Endothelial cell of umbilical vein (primary cell): ENCODE data around the gene CACNA1E. TPM values are rescaled to one million over a fixed set of nuclear protein-coding genes. Genes with fewer than 3 reads are reported as not detected.

Source experiments
- BruUV-seq: library from RNA; stranded (reverse); fragments of 400-500 nt; replicated peaks from 2 replicates; lab custom pipeline; 2021; lab: Mats Ljungman, UMichigan
- CTCF ChIA-PET: fragments of 300-600, 350-600 bp; sonication (Branson Sonifier 250); formaldehyde crosslinking; loops from one replicate; lab custom pipeline; 2021; ENCODE audit warnings: antibody characterized with exemption, inconsistent platforms; lab: Charles Lee
- POLR2A ChIA-PET: fragments of 300-600, 350-600 bp; sonication (Branson Sonifier 250); formaldehyde crosslinking; loops from one replicate; lab custom pipeline; 2021; ENCODE audit warnings: antibody characterized with exemption, inconsistent platforms; lab: Charles Lee
- DNase-seq: peaks from one replicate; pipeline ENCODE4 v3.0.0-alpha.2; 2011; ENCODE audit warnings: low read depth, low spot score
- FAIRE-seq: peaks from 2 replicates; lab custom pipeline; 2011; peaks lifted over from hg19 to GRCh38; lab: Jason Lieb, UNC
- H2AFZ ChIP-seq: 2 replicates; pipeline ENCODE4 v1.6.0; 2012; ENCODE audit warnings: low read depth, low read length, control low read depth, inconsistent platforms
- H3K27ac ChIP-seq: 2 replicates; pipeline ENCODE4 v1.5.1; 2011; ENCODE audit warnings: low read depth, mild to moderate bottlenecking, control low read depth, low read length, moderate library complexity; ENCODE audit not compliant: insufficient read depth
- H3K27me3 ChIP-seq, 2 experiments: 2 replicates each; pipeline versions ENCODE4 v1.6.0 to v1.6.1; 2011; ENCODE audit warnings: low read length in 2 of 2, mixed read lengths in 1 of 2; ENCODE audit not compliant: control insufficient read depth in 2 of 2, insufficient read depth in 2 of 2
- H3K36me3 ChIP-seq, 2 experiments: 2 replicates in 1 of 2; 3 replicates in 1 of 2; pipeline ENCODE4 v1.5.1; 2011; ENCODE audit warnings: low read length in 2 of 2, mild to moderate bottlenecking in 1 of 2, moderate library complexity in 1 of 2; ENCODE audit not compliant: control insufficient read depth in 2 of 2, insufficient read depth in 2 of 2; ENCODE audit errors: extremely low read depth in 1 of 2
- H3K4me1 ChIP-seq: 3 replicates; pipeline ENCODE4 v1.5.1; 2011; ENCODE audit warnings: mild to moderate bottlenecking, low read length; ENCODE audit not compliant: control insufficient read depth, insufficient read depth; ENCODE audit errors: extremely low read depth
- H3K4me2 ChIP-seq: 2 replicates; pipeline ENCODE4 v1.6.1; 2011; ENCODE audit warnings: low read length, control low read depth, mixed read lengths; ENCODE audit not compliant: insufficient read depth
- H3K4me3 ChIP-seq, 3 experiments: fragments of 200-600 bp in 1 of 3; sonication (generic), shearing (Covaris generic) in 1 of 3; replicated peaks in 1 of 3; 2 replicates each; pipeline ENCODE4 v1.5.1; 2011 to 2016; ENCODE audit warnings: control low read depth in 3 of 3, low read length in 3 of 3, mild to moderate bottlenecking in 2 of 3, inconsistent platforms in 1 of 3, low read depth in 1 of 3, moderate library complexity in 1 of 3; ENCODE audit not compliant: insufficient read depth in 1 of 3
- H3K79me2 ChIP-seq: 2 replicates; pipeline ENCODE4 v1.6.0; 2012; ENCODE audit warnings: low read length, inconsistent platforms; ENCODE audit not compliant: control insufficient read depth, insufficient read depth
- H3K9ac ChIP-seq: replicated peaks from 2 replicates; pipeline ENCODE3; 2011; ENCODE audit warnings: low read length, control low read depth; ENCODE audit not compliant: insufficient read depth; ENCODE audit errors: extremely low read depth
- H3K9me1 ChIP-seq: replicated peaks from 3 replicates; pipeline ENCODE4 v1.6.0; 2011; ENCODE audit warnings: mild to moderate bottlenecking, low read length; ENCODE audit not compliant: control insufficient read depth, insufficient read depth; ENCODE audit errors: extremely low read depth
- H3K9me3 ChIP-seq: replicated peaks from 2 replicates; pipeline ENCODE4 v1.5.1; 2012; ENCODE audit warnings: low read length, inconsistent platforms; ENCODE audit not compliant: control insufficient read depth, insufficient read depth
- H4K20me1 ChIP-seq: replicated peaks from 2 replicates; pipeline ENCODE3; 2011; ENCODE audit warnings: mild to moderate bottlenecking, low read length; ENCODE audit not compliant: control insufficient read depth, insufficient read depth; ENCODE audit errors: extremely low read depth
- EZH2 ChIP-seq: IDR thresholded peaks from 2 replicates; pipeline ENCODE4 v1.6.1; 2012; ENCODE audit warnings: borderline replicate concordance, low read depth, mild to moderate bottlenecking, moderate library complexity, low read length, inconsistent platforms; ENCODE audit not compliant: severe bottlenecking
- FOS ChIP-seq: IDR thresholded peaks from 2 replicates; pipeline ENCODE4 v1.6.1; 2011; ENCODE audit warnings: mild to moderate bottlenecking, low read length, moderate library complexity, borderline replicate concordance; ENCODE audit not compliant: insufficient read depth
- GATA2 ChIP-seq: IDR thresholded peaks from 2 replicates; pipeline ENCODE4 v1.7.0; 2011; ENCODE audit warnings: low read depth, mild to moderate bottlenecking, moderate library complexity, mixed read lengths, low read length; ENCODE audit not compliant: insufficient read length, insufficient read depth
- JUN ChIP-seq: IDR thresholded peaks from 2 replicates; pipeline ENCODE4 v1.6.1; 2011; ENCODE audit warnings: borderline replicate concordance, low read depth; ENCODE audit not compliant: insufficient read length, insufficient read depth
- MYC ChIP-seq: IDR thresholded peaks from one replicate; pipeline ENCODE4 v1.6.1; 2011; ENCODE audit warnings: mild to moderate bottlenecking, low read depth, low read length
- POLR2A ChIP-seq: IDR thresholded peaks from 2 replicates; pipeline ENCODE4 v1.6.1; 2012; ENCODE audit warnings: low read depth, mild to moderate bottlenecking, control low read depth, low read length
- POLR2AphosphoS5 ChIP-seq: IDR thresholded peaks from 2 replicates; pipeline ENCODE4 v1.6.1; 2012; ENCODE audit warnings: low read depth, mild to moderate bottlenecking, control low read depth, low read length, moderate library complexity; ENCODE audit not compliant: insufficient read depth
- dilution Hi-C: fragments of 300-500 bp; cut with MboI; formaldehyde crosslinking; loops from one replicate; pipeline ENCODE4 v1.15.0; 2019; ENCODE audit warnings: low sequenced_read_pairs; ENCODE audit not compliant: extremely low pct_ligation_motif_present
- intact Hi-C: fragments of 100-400 bp; cut with micrococcal nuclease; formaldehyde crosslinking; loops from one replicate; pipeline ENCODE4 v1.10.0; 2022
- polyA plus RNA-seq, 4 experiments: library from polyadenylated mRNA; depleted of rRNA in 3 of 4; stranded (reverse) in 3 of 4; unstranded in 1 of 4; fragments of >200 nt; gene quantifications; 2 replicates each; pipeline versions ENCODE4 v1.2.1 to v1.2.3, GENCODE V29; 2011 to 2012; ENCODE audit warnings: missing spikeins in 1 of 4
- total RNA-seq: library from RNA; stranded (reverse); gene quantifications from 2 replicates; pipeline ENCODE4 v1.2.3, GENCODE V29; 2021
- TF ChIP-seq, protein P1 (sequence below), 2 donors: IDR thresholded peaks; 1 replicate in 1 of 2; 2 replicates in 1 of 2; pipeline ENCODE4 v1.5.1; 2011; ENCODE audit warnings: low read length in 2 of 2, mild to moderate bottlenecking in 2 of 2, moderate library complexity in 2 of 2, control low read depth in 1 of 2, inconsistent platforms in 1 of 2, low read depth in 1 of 2; ENCODE audit not compliant: insufficient read depth in 1 of 2; ENCODE audit errors: extremely low read depth in 1 of 2
- TF ChIP-seq, protein P2 (sequence below): IDR thresholded peaks from 2 replicates; pipeline ENCODE4 v1.6.1; 2011; ENCODE audit not compliant: insufficient read depth, insufficient read length

Gene CACNA1E
- total and polyA plus RNA-seq, 2 donors (not counting 3 experiments of a cell fraction or from before 2014, with no cell fraction given): not detected

- H3K4me1 ChIP-seq: no peaks in the 10 kb centered on the region
- H3K27me3 ChIP-seq: peaks cover 0 to 2% of the 10 kb centered on the region in 2 experiments
- no peaks in the 10 kb centered on the region for H3K36me3 ChIP-seq
- TF ChIP-seq, protein P1, sequence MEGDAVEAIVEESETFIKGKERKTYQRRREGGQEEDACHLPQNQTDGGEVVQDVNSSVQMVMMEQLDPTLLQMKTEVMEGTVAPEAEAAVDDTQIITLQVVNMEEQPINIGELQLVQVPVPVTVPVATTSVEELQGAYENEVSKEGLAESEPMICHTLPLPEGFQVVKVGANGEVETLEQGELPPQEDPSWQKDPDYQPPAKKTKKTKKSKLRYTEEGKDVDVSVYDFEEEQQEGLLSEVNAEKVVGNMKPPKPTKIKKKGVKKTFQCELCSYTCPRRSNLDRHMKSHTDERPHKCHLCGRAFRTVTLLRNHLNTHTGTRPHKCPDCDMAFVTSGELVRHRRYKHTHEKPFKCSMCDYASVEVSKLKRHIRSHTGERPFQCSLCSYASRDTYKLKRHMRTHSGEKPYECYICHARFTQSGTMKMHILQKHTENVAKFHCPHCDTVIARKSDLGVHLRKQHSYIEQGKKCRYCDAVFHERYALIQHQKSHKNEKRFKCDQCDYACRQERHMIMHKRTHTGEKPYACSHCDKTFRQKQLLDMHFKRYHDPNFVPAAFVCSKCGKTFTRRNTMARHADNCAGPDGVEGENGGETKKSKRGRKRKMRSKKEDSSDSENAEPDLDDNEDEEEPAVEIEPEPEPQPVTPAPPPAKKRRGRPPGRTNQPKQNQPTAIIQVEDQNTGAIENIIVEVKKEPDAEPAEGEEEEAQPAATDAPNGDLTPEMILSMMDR (IDR thresholded peaks at IDR 0.05; ENCODE audit: extremely low read depth in 1 of 2, insufficient read depth in 1 of 2, low read depth in 1 of 2, low read length in 2 of 2): no peak
- TF ChIP-seq JUN (no peak), FOS (no peak), GATA2 (no peak), MYC (no peak), POLR2AphosphoS5 (no peak), EZH2 (no peak), POLR2A (no peak)
- TF ChIP-seq, protein P2, sequence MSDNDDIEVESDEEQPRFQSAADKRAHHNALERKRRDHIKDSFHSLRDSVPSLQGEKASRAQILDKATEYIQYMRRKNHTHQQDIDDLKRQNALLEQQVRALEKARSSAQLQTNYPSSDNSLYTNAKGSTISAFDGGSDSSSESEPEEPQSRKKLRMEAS: no peak
- DNase-seq: no peak
- ChIA-PET POLR2A (no interaction called here), CTCF (interaction anchor here (1.1 to 8.8 kb wide), 2 partner anchors 604 to 921 kb away, joined by 3 to 180 read pairs; no protein-coding TSS in a partner anchor)
- no TSS peak for BruUV-seq
- no peak for FAIRE-seq
- no peak overlapping the region for H3K27ac ChIP-seq
- H3K4me2 ChIP-seq: no peak overlapping the region
- no peaks in the 10 kb centered on the region for H4K20me1 ChIP-seq
- H3K9me3 ChIP-seq: no peaks in the 10 kb centered on the region
- no peak overlapping the region for H3K9ac ChIP-seq
- dilution Hi-C loops (no loop called here), intact Hi-C loops (no loop called here)
- no peak overlapping the region for H2AFZ ChIP-seq
- no peaks in the 10 kb centered on the region for H3K79me2 ChIP-seq
- no peak overlapping the region for H3K4me3 ChIP-seq
- no peaks in the 10 kb centered on the region for H3K9me1 ChIP-seq
These were observed 7.7 kb upstream of the CACNA1E start for GRCh38 chr1:181475580-181475979.
